HG02642 (cell line): ENCODE data around the gene DENND10.
A peak's percentile ranks its signal among the peaks of the same experiment; 100 is the strongest.
"Not testable (repeated sequence)": the region's sequence is repeated elsewhere in the genome, so short reads cannot be mapped to it uniquely, and the experiment has no call there.

ENCODE experiments used
- ATAC-seq: cut with Tn5 transposase; IDR thresholded peaks from one replicate; pipeline ENCODE4 v1.9.1; 2021; ENCODE audit warnings: mild to moderate bottlenecking; ENCODE audit not compliant: unreplicated experiment, poor library complexity

DENND10 gene

GRCh38 chr10:119129721-119130120, 25.8 kb downstream of the DENND10 start:
- no peak for ATAC-seq

- ATAC-seq, result peak; percentile 56
These were observed 27.8 kb downstream of the DENND10 start for GRCh38 chr10:119131512-119132240.

GRCh38 chr10:119132521-119133345, 28.8 kb downstream of the DENND10 start:
- ATAC-seq, result no peak

- ATAC-seq, result no peak
These were observed 30.0 kb downstream of the DENND10 start for GRCh38 chr10:119133949-119134348.

GRCh38 chr10:119135513-119135881, 31.6 kb downstream of the DENND10 start:
- ATAC-seq, result no peak

- no peak for ATAC-seq
These were observed 32.2 kb downstream of the DENND10 start for GRCh38 chr10:119136084-119136483.

- not testable (repeated sequence) for ATAC-seq
These were observed 34.0 kb downstream of the DENND10 start for GRCh38 chr10:119137878-119138277.

- ATAC-seq, result peak; percentile 11
These were observed 34.7 kb downstream of the DENND10 start for GRCh38 chr10:119138346-119139306.

- peak; percentile 47 for ATAC-seq
These were observed 35.7 kb downstream of the DENND10 start for GRCh38 chr10:119139464-119140067.

GRCh38 chr10:119140603-119141245, 36.8 kb downstream of the DENND10 start:
- no peak for ATAC-seq

GRCh38 chr10:119143657-119144056, 39.7 kb downstream of the DENND10 start:
- no peak for ATAC-seq

GRCh38 chr10:119149157-119149556, 45.2 kb downstream of the DENND10 start:
- ATAC-seq, result no peak

GRCh38 chr10:119149729-119150128, 45.8 kb downstream of the DENND10 start:
- ATAC-seq, result no peak

- ATAC-seq, result not testable (repeated sequence)
These were observed 47.7 kb downstream of the DENND10 start for GRCh38 chr10:119151601-119152000.

GRCh38 chr10:119153041-119153440, 49.1 kb downstream of the DENND10 start:
- no peak for ATAC-seq

GRCh38 chr10:119153661-119154060, 49.7 kb downstream of the DENND10 start:
- ATAC-seq, result no peak

GRCh38 chr10:119159332-119159731, 55.4 kb downstream of the DENND10 start:
- no peak for ATAC-seq

GRCh38 chr10:119161680-119162451, 58.0 kb downstream of the DENND10 start:
- no peak for ATAC-seq
